Measurements from ENCODE around the gene CD6. TPM values are rescaled to one million over a fixed set of nuclear protein-coding genes. Genes with fewer than 3 reads are reported as not detected.

CD6 gene
- total RNA-seq, 1 experiment from 2014 or later: 1.4 TPM

- no peak for DNase-seq (ENCODE audit: low read depth, low spot score)
- no peak overlapping the region for H3K4me3 ChIP-seq (replicated peaks in 1 of 2; ENCODE audit: low read depth in 1 of 2, low read length in 2 of 2)
- H3K9me2 ChIP-seq (ENCODE audit: insufficient read depth): no peaks in the 10 kb centered on the region
- H3K27me3 ChIP-seq (ENCODE audit: insufficient read depth, low read length): peaks cover 10% of the 10 kb centered on the region; the same call in 1 of the 2 replicates
- H3K36me3 ChIP-seq (ENCODE audit: control insufficient read depth in 1 of 2, insufficient read depth in 2 of 2, low read length in 2 of 2): no peaks in the 10 kb centered on the region
- ChIA-PET RAD21 (ENCODE audit: low non-redundant PET in 1 of 2, low total read pairs in 2 of 2, uncharacterized antibody in 2 of 2, unreplicated experiment in 2 of 2) (no interaction called here), POLR2A (no interaction called here), CTCF (interaction anchor here (1.5 kb wide), 1 partner anchor 21 kb away, joined by 4 read pairs; no protein-coding TSS in a partner anchor)
- no peaks in the 10 kb centered on the region for H4K20me1 ChIP-seq (ENCODE audit: insufficient read depth)
- no peak overlapping the region for H2AFZ ChIP-seq (ENCODE audit: low read depth, low read length, poor library complexity, severe bottlenecking)
- H3K9me3 ChIP-seq (ENCODE audit: control insufficient read depth in 1 of 2, insufficient read depth in 1 of 2, low read depth in 1 of 2, low read length in 2 of 2): no peaks in the 10 kb centered on the region
- TF ChIP-seq MAX (IDR thresholded peaks at IDR 0.05) (no peak), EGR1 (IDR thresholded peaks at IDR 0.05; ENCODE audit: low read depth) (no peak), FOSL1 (IDR thresholded peaks at IDR 0.05; ENCODE audit: low read depth) (no peak), ZFX (IDR thresholded peaks at IDR 0.05) (no peak), TCF7L2 (IDR thresholded peaks at IDR 0.05; ENCODE audit: borderline replicate concordance, extremely low read depth, insufficient read depth, insufficient read length) (no peak), CBX3 (IDR thresholded peaks at IDR 0.05; ENCODE audit: low read depth) (no peak), POLR2A (IDR thresholded peaks at IDR 0.05; ENCODE audit: borderline replicate concordance, extremely low read depth, insufficient read depth, insufficient read length) (no peak), ZBTB33 (IDR thresholded peaks at IDR 0.05; ENCODE audit: extremely low read depth, insufficient replicate concordance, low read length) (no peak), SIN3A (IDR thresholded peaks at IDR 0.05; ENCODE audit: low read depth) (no peak), CEBPB (IDR thresholded peaks at IDR 0.05; ENCODE audit: low read depth) (no peak), YY1 (IDR thresholded peaks at IDR 0.05; ENCODE audit: extremely low read depth, insufficient replicate concordance, low read depth, low read length) (no peak), RAD21 (IDR thresholded peaks at IDR 0.05; ENCODE audit: low read depth) (no peak), ZNF274 (IDR thresholded peaks at IDR 0.05; ENCODE audit: low read depth, low read length) (no peak), SP1 (IDR thresholded peaks at IDR 0.05; ENCODE audit: low read depth) (no peak), EZH2 (IDR thresholded peaks at IDR 0.05) (no peak), CTCF (IDR thresholded peaks at IDR 0.05 in 2 of 3, conservative IDR thresholded peaks at IDR 0.05 in 1 of 3; ENCODE audit: borderline replicate concordance in 1 of 3, insufficient read depth in 1 of 3, low read depth in 2 of 3, low read length in 2 of 3) (no peak), POLR2AphosphoS5 (IDR thresholded peaks at IDR 0.05; ENCODE audit: low read depth, low read length) (no peak), EZH2phosphoT487 (IDR thresholded peaks at IDR 0.05; ENCODE audit: borderline replicate concordance) (no peak), JUND (IDR thresholded peaks at IDR 0.05) (no peak)
- ATAC-seq: no peak
- H3K4me1 ChIP-seq (ENCODE audit: control insufficient read depth in 1 of 2, insufficient read depth in 2 of 2, low read length in 2 of 2): no peaks in the 10 kb centered on the region
- intact Hi-C loops (cut with micrococcal nuclease): no loop called here
- no peak overlapping the region for H3K27ac ChIP-seq (ENCODE audit: low read depth, low read length)
- H3K79me2 ChIP-seq (ENCODE audit: insufficient read depth, low read length): no peaks in the 10 kb centered on the region
- H3K9ac ChIP-seq (ENCODE audit: low read length): no peak overlapping the region
- no peak overlapping the region for H3K4me2 ChIP-seq (ENCODE audit: low read length)
- no TSS peak for BruUV-seq (replicated peaks)
These were observed 41.3 kb downstream of the CD6 start for GRCh38 chr11:61012737-61013215.

All from HCT116 (cell line).